Ascending aorta (tissue), 2 donors: ENCODE measurements around the gene MBNL2. TPM values are rescaled to one million over a fixed set of nuclear protein-coding genes. Genes with fewer than 3 reads are reported as not detected.
A peak's percentile ranks its signal among the peaks of the same experiment; 100 is the strongest.

ENCODE experiments used
- DNase-seq, 2 donors: peaks; one replicate each; pipeline ENCODE4 v3.0.0-alpha.2; 2019; ENCODE audit warnings: low spot score in 2 of 2
- H3K27ac ChIP-seq, 2 donors: fragments of 200-600 bp; sonication (generic); one replicate each; pipeline ENCODE4 v1.5.1; 2016 to 2017; ENCODE audit warnings: mild to moderate bottlenecking in 1 of 2
- H3K27me3 ChIP-seq: fragments of 200-600 bp; sonication (generic); one replicate; pipeline ENCODE4 v1.5.1; 2017
- H3K36me3 ChIP-seq, 2 donors: fragments of 200-600 bp; sonication (generic); one replicate each; pipeline ENCODE4 v1.5.1; 2016
- H3K4me1 ChIP-seq, 2 donors: fragments of 200-600 bp; sonication (generic); one replicate each; pipeline ENCODE4 v1.5.1; 2016 to 2017; ENCODE audit warnings: mild to moderate bottlenecking in 1 of 2
- H3K4me3 ChIP-seq, 2 donors: fragments of 200-600 bp; sonication (generic); one replicate each; pipeline ENCODE4 v1.5.1; 2016 to 2017; ENCODE audit warnings: mild to moderate bottlenecking in 1 of 2
- H3K9me3 ChIP-seq, 2 donors: fragments of 200-600 bp; sonication (generic); one replicate each; pipeline ENCODE4 v1.5.1; 2016
- intact Hi-C: fragments of 100-400 bp; cut with DNase I; formaldehyde crosslinking; loops from one replicate; pipeline ENCODE4 v1.15.1; 2023
- total RNA-seq: library from RNA; depleted of rRNA; stranded (reverse); fragments of >200 nt; gene quantifications from one replicate; pipeline ENCODE4 v1.1.0, GENCODE V29; 2016
- TF ChIP-seq, protein P1 (sequence below), 3 experiments: fragments of 200-600 bp in 2 of 3; fragments of 450-650 bp in 1 of 3; sonication (generic) in 2 of 3; IDR thresholded peaks; one replicate each; pipeline ENCODE4 v1.5.1; 2016 to 2019; ENCODE audit warnings: antibody characterized with exemption in 3 of 3, mild to moderate bottlenecking in 1 of 3, moderate library complexity in 1 of 3

MBNL2 gene
- total RNA-seq, 1 donor from 2014 or later: 38.7 TPM

DNA sequence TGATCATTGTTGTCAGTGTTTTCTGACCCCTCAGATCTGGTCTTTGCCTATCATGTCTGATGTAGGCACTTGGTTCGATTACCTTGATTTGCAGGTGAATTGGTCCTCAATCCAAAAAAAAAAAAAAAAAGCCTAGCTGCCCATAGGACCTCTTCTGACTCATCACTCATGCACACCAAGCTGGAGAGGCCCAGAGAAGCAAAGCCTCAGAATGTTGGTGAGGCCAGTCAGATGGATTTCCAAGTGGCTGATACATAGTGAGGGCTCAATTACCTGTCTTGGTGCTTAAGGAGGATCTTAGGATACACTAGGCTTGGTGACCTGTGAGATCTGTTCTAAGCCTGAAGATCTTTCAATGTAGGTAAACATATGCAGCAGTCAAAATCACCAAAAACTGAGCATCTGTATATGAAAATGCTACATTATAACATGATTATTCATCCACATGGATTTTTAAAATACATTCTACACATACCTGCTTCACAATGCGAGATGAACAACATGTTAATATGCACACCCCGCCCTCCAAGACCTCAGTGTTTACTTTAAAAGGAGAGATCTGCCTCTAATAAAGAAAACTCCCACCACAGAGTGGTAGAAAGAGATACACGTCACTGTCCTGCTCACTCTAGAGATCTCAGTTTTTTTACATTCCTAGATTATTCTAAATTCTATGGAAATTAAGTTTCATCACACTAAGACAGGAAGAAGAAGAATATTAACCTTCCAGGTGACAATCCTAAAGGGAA lies 132.0 kb downstream of the MBNL2 start:
- H3K4me3 ChIP-seq: no peak overlapping the region
- intact Hi-C loops: no loop called here
- H3K4me1 ChIP-seq: peaks cover 0 to 17% of the 10 kb centered on the region in 2 donors
- peaks cover 0 to 15% of the 10 kb centered on the region in 2 donors for H3K9me3 ChIP-seq
- H3K27me3 ChIP-seq: no peaks in the 10 kb centered on the region
- peak overlapping the region; percentile 45 to 52 for H3K27ac ChIP-seq
- peaks cover 11 to 34% of the 10 kb centered on the region in 2 donors for H3K36me3 ChIP-seq
- no peak for DNase-seq
- TF ChIP-seq, protein P1, sequence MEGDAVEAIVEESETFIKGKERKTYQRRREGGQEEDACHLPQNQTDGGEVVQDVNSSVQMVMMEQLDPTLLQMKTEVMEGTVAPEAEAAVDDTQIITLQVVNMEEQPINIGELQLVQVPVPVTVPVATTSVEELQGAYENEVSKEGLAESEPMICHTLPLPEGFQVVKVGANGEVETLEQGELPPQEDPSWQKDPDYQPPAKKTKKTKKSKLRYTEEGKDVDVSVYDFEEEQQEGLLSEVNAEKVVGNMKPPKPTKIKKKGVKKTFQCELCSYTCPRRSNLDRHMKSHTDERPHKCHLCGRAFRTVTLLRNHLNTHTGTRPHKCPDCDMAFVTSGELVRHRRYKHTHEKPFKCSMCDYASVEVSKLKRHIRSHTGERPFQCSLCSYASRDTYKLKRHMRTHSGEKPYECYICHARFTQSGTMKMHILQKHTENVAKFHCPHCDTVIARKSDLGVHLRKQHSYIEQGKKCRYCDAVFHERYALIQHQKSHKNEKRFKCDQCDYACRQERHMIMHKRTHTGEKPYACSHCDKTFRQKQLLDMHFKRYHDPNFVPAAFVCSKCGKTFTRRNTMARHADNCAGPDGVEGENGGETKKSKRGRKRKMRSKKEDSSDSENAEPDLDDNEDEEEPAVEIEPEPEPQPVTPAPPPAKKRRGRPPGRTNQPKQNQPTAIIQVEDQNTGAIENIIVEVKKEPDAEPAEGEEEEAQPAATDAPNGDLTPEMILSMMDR (IDR thresholded peaks at IDR 0.05): no peak

DNA sequence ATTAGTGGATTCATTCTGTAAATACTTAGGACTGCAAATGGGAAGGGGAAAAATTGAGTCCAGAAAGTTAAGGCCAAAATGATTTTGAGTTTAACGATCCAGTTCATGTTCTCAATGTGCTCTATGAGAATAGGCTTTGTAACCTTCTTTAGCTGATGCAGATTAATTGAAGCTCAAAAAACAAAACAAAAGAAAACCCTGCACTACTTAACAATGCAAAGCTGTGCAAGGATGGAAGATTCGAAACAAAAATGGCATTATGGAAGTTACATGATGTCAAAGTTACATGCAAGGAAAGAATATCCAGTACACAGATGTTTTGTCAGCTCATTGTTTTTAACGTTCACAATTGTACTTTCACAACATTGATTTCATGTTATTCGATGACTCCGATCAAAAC lies 132.7 kb downstream of the MBNL2 start:
- peaks cover 0 to 23% of the 10 kb centered on the region in 2 donors for H3K4me1 ChIP-seq
- no peak overlapping the region for H3K4me3 ChIP-seq
- TF ChIP-seq, protein P1 (IDR thresholded peaks at IDR 0.05): no peak
- peaks cover 0 to 15% of the 10 kb centered on the region in 2 donors for H3K9me3 ChIP-seq
- H3K27me3 ChIP-seq: no peaks in the 10 kb centered on the region
- H3K36me3 ChIP-seq: peaks cover 8 to 26% of the 10 kb centered on the region in 2 donors
- H3K27ac ChIP-seq: no peak overlapping the region
- intact Hi-C loops: loop anchor here (5.0 kb wide), 3 partner anchors 133 to 442 kb away; partner anchors contain the start of gene MBNL2
- no peak for DNase-seq

DNA sequence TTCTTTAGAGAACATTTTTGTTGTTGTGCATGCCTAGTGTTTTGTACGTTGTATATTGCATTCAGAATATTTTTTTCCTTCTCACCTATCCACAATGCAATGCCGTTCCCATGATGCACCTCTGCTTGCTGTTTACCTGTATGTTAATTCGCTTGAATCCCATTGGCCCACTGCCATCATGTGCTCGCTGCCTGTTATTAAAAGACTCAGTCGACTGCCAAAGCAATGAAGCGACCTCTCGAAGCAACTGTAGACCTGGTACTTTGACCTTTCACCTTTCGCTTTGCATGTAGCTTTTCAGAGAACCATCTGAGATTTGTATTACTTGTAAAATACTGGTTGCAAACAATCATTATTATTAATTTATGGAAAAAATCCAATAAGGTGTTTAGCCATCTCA lies 134.5 kb downstream of the MBNL2 start:
- no peak overlapping the region for H3K27ac ChIP-seq
- intact Hi-C loops: loop anchor here (5.0 kb wide), 3 partner anchors 134 to 441 kb away; partner anchors contain the start of gene MBNL2
- DNase-seq: no peak
- peaks cover 0 to 23% of the 10 kb centered on the region in 2 donors for H3K4me1 ChIP-seq
- peaks cover 0 to 1% of the 10 kb centered on the region in 2 donors for H3K9me3 ChIP-seq
- TF ChIP-seq, protein P1 (IDR thresholded peaks at IDR 0.05): no peak
- H3K4me3 ChIP-seq: no peak overlapping the region
- H3K36me3 ChIP-seq: peaks cover 7 to 9% of the 10 kb centered on the region in 2 donors
- H3K27me3 ChIP-seq: no peaks in the 10 kb centered on the region

DNA sequence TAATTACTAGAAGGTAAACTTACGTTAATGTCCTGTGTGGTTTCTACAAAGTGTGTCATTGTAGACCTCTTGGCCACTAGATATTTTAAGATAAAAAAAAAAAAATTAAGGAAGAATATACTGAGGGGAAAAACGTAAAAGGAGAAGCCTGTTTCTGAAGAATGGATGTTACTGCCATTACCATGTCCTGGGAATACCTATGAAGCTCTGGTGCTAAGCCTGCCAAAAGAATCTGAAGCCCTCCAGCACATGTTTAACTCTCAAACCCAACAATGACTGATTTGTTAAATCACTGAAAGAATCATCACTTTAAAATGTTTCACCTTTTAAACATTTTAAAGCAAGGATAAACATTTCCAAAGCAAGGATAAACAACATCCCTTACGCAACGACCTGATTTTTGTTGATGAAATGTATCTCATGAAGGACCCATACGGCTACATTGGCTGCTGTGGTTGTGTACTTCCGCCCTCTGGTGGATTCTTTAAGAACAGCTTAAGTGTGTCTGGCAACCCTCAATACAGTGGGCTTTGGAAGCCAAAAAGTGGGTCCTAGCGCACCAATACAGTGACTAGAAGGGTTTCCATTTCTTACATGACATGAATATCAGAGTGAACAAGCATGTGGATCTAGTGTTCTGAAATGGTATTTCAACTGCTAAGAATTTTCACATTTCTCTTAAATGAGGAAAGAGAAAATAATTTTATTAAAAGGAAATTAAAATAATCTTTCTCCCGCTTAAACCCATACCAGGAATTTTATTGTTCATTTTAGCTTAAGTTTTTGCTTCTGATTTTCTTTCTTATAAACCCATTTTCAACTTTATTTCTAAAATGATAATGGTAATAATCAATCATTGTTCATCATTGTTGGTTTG lies 137.3 kb downstream of the MBNL2 start:
- H3K9me3 ChIP-seq: no peaks in the 10 kb centered on the region
- TF ChIP-seq, protein P1 (IDR thresholded peaks at IDR 0.05): peak; percentile 70 to 90 (median 85)
- H3K4me1 ChIP-seq: peaks cover 0 to 18% of the 10 kb centered on the region in 2 donors
- H3K36me3 ChIP-seq: peaks cover 7 to 10% of the 10 kb centered on the region in 2 donors
- H3K4me3 ChIP-seq: no peak overlapping the region
- intact Hi-C loops: loop anchor here (1.0 to 5.0 kb wide), 4 partner anchors 137 to 438 kb away; partner anchors contain the start of gene MBNL2
- H3K27me3 ChIP-seq: no peaks in the 10 kb centered on the region
- H3K27ac ChIP-seq: no peak overlapping the region
- DNase-seq: no peak

DNA sequence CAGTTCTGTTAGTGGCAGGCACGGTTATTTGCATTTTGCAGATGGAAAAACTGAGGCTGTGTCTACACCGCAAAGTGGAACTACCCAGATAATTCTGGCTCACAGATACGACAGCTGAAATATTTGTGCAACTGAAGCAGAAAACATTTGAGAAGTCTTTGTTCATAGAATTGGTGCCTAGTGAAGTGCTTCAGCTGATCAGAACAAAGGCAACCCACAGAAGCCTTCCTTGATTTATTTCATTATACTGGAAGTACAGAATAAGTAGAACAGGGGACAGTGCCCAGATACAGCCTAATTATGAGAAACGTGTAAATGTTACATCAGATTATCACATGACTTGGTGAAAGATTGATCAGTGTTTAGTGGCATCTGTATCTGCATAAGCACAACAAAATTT lies 138.5 kb downstream of the MBNL2 start:
- TF ChIP-seq, protein P1 (IDR thresholded peaks at IDR 0.05): no peak
- H3K4me1 ChIP-seq: peaks cover 0 to 18% of the 10 kb centered on the region in 2 donors
- H3K4me3 ChIP-seq: no peak overlapping the region
- H3K9me3 ChIP-seq: no peaks in the 10 kb centered on the region
- DNase-seq: no peak
- no peaks in the 10 kb centered on the region for H3K27me3 ChIP-seq
- H3K36me3 ChIP-seq: peaks cover 12 to 19% of the 10 kb centered on the region in 2 donors
- no peak overlapping the region for H3K27ac ChIP-seq
- intact Hi-C loops: no loop called here
